Measurements from ENCODE around the gene IKZF4.
A peak's percentile ranks its signal among the peaks of the same experiment; 100 is the strongest.
"Not testable (repeated sequence)": the region's sequence is repeated elsewhere in the genome, so short reads cannot be mapped to it uniquely, and the experiment has no call there.

The IKZF4 gene

GRCh38 chr12:56042843-56043242 is 22.0 kb downstream of the IKZF4 start:
- Histone ChIP-seq H3K4me3 (ENCODE audit: low read depth in 1 of 2, low read length in 1 of 2) (peak overlapping the region; percentile 94 to 95), H3K4me1 (ENCODE audit: control insufficient read depth in 1 of 2, insufficient read depth in 1 of 2, low read depth in 1 of 2, low read length in 1 of 2) (peaks cover 18 to 19% of the 10 kb centered on the region in 2 experiments), H3K36me3 (peaks cover 19% of the 10 kb centered on the region), H3K27ac (peak overlapping the region; percentile 95), H3K9me3 (no peaks in the 10 kb centered on the region), H3K27me3 (no peaks in the 10 kb centered on the region)
- no peak for TF ChIP-seq CTCF (IDR thresholded peaks at IDR 0.05)

- no peaks in the 10 kb centered on the region for H3K27me3 ChIP-seq
- peaks cover 13 to 14% of the 10 kb centered on the region in 2 experiments for H3K4me1 ChIP-seq (ENCODE audit: control insufficient read depth in 1 of 2, insufficient read depth in 1 of 2, low read depth in 1 of 2, low read length in 1 of 2)
- peaks cover 19% of the 10 kb centered on the region for H3K36me3 ChIP-seq
- no peak for TF ChIP-seq CTCF (IDR thresholded peaks at IDR 0.05)
- H3K9me3 ChIP-seq = no peaks in the 10 kb centered on the region
- no peak overlapping the region for H3K27ac ChIP-seq
- no peak overlapping the region for H3K4me3 ChIP-seq (ENCODE audit: low read depth in 1 of 2, low read length in 1 of 2)
Observed at GRCh38 chr12:56046027-56046780, 25.4 kb downstream of the IKZF4 start.

GRCh38 chr12:56053407-56053893 is 32.6 kb downstream of the IKZF4 start:
- H3K4me3 ChIP-seq (ENCODE audit: low read depth in 1 of 2, low read length in 1 of 2) = no peak overlapping the region
- no peaks in the 10 kb centered on the region for H3K9me3 ChIP-seq
- no peak overlapping the region for H3K27ac ChIP-seq
- no peaks in the 10 kb centered on the region for H3K4me1 ChIP-seq (ENCODE audit: control insufficient read depth in 1 of 2, insufficient read depth in 1 of 2, low read depth in 1 of 2, low read length in 1 of 2)
- no peak for TF ChIP-seq CTCF (IDR thresholded peaks at IDR 0.05)
- no peaks in the 10 kb centered on the region for H3K36me3 ChIP-seq
- H3K27me3 ChIP-seq = no peaks in the 10 kb centered on the region

- not testable (repeated sequence) for H3K27ac ChIP-seq; H3K27me3 ChIP-seq; H3K4me3 ChIP-seq (ENCODE audit: low read depth in 1 of 2, low read length in 1 of 2); H3K36me3 ChIP-seq; H3K9me3 ChIP-seq; H3K4me1 ChIP-seq (ENCODE audit: control insufficient read depth in 1 of 2, insufficient read depth in 1 of 2, low read depth in 1 of 2, low read length in 1 of 2)
Observed at GRCh38 chr12:56059964-56060363, 39.1 kb downstream of the IKZF4 start.

GRCh38 chr12:56061982-56062381 is 41.1 kb downstream of the IKZF4 start:
- no peak for TF ChIP-seq CTCF (IDR thresholded peaks at IDR 0.05)
- Histone ChIP-seq H3K9me3 (no peaks in the 10 kb centered on the region), H3K4me1 (ENCODE audit: control insufficient read depth in 1 of 2, insufficient read depth in 1 of 2, low read depth in 1 of 2, low read length in 1 of 2) (no peaks in the 10 kb centered on the region), H3K27ac (no peak overlapping the region), H3K4me3 (ENCODE audit: low read depth in 1 of 2, low read length in 1 of 2) (no peak overlapping the region), H3K36me3 (no peaks in the 10 kb centered on the region), H3K27me3 (no peaks in the 10 kb centered on the region)

- H3K36me3 ChIP-seq = no peaks in the 10 kb centered on the region
- no peak overlapping the region for H3K4me3 ChIP-seq (ENCODE audit: low read depth in 1 of 2, low read length in 1 of 2)
- H3K9me3 ChIP-seq = no peaks in the 10 kb centered on the region
- no peak for TF ChIP-seq CTCF (IDR thresholded peaks at IDR 0.05)
- H3K4me1 ChIP-seq (ENCODE audit: control insufficient read depth in 1 of 2, insufficient read depth in 1 of 2, low read depth in 1 of 2, low read length in 1 of 2) = no peaks in the 10 kb centered on the region
- H3K27me3 ChIP-seq = no peaks in the 10 kb centered on the region
- no peak overlapping the region for H3K27ac ChIP-seq
Observed at GRCh38 chr12:56062996-56063395, 42.2 kb downstream of the IKZF4 start.

Measured in neutrophil (primary cell).